ENCODE results near the gene INMT. TPM values are rescaled to one million over a fixed set of nuclear protein-coding genes. Genes with fewer than 3 reads are reported as not detected.
A peak's percentile ranks its signal among the peaks of the same experiment; 100 is the strongest.

The INMT gene
- total and polyA plus RNA-seq, 2 of the 8 experiments (the other 6 are each of a cell fraction or from before 2014, with no cell fraction given), result 0.60 to 0.94 TPM

- no peak overlapping the region for H3K4me2 ChIP-seq (ENCODE audit: insufficient read depth in 1 of 2, low read depth in 2 of 2, low read length in 2 of 2)
- no peak overlapping the region for H2BK5ac ChIP-seq (ENCODE audit: low read depth, low read length)
- no peaks in the 10 kb centered on the region for H3K27me3 ChIP-seq (replicated peaks in 1 of 4; ENCODE audit: control insufficient read depth in 3 of 4, extremely low read depth in 1 of 4, insufficient read depth in 3 of 4, low read length in 3 of 4)
- H4K8ac ChIP-seq (ENCODE audit: extremely low read depth, insufficient read depth, low read length), result no peak overlapping the region
- H3K23me2 ChIP-seq (ENCODE audit: low read depth, low read length), result peaks cover 5% of the 10 kb centered on the region; the same call in 1 of the 2 replicates
- no peak overlapping the region for H3K56ac ChIP-seq (replicated peaks; ENCODE audit: insufficient read length, low read depth, low read length)
- no peak overlapping the region for H2BK20ac ChIP-seq (ENCODE audit: low read length)
- H4K5ac ChIP-seq (ENCODE audit: insufficient read length, low read depth, low read length), result no peak overlapping the region
- ChIA-PET POLR2A (ENCODE audit: partially characterized antibody) (no interaction called here), CTCF (ENCODE audit: partially characterized antibody) (interaction anchor here (0.6 to 2.1 kb wide), 17 partner anchors 14 to 328 kb away, joined by 3 to 15 read pairs (median 3); no protein-coding TSS in a partner anchor)
- H2AFZ ChIP-seq (ENCODE audit: low read length), result no peak overlapping the region
- DNase-seq (ENCODE audit: low read depth in 1 of 2, low spot score in 2 of 2) (peak; percentile 21 to 66), FAIRE-seq (peak; percentile 92)
- no peaks in the 10 kb centered on the region for H3K9me3 ChIP-seq (ENCODE audit: insufficient read depth in 2 of 2, low read depth in 1 of 2, low read length in 1 of 2)
- TF ChIP-seq CEBPB (IDR thresholded peaks at IDR 0.05; ENCODE audit: low read depth, low read length), result peak; percentile 88
- no peak for TF ChIP-seq CTBP2 (IDR thresholded peaks at IDR 0.05; ENCODE audit: borderline replicate concordance, insufficient read depth, insufficient read length, low read length)
- peak; percentile 98 to 99 for TF ChIP-seq RAD21 (IDR thresholded peaks at IDR 0.05 in 1 of 2, conservative IDR thresholded peaks at IDR 0.05 in 1 of 2; ENCODE audit: low read depth in 2 of 2, low read length in 2 of 2)
- TF ChIP-seq CTCF (IDR thresholded peaks at IDR 0.05; ENCODE audit: control extremely low read depth in 1 of 3, insufficient read depth in 1 of 3, low read depth in 1 of 3, low read length in 3 of 3), result peak; percentile 31 to 88 (median 77)
- no peak overlapping the region for H4K91ac ChIP-seq (replicated peaks; ENCODE audit: insufficient read length, low read length)
- H3K79me2 ChIP-seq (ENCODE audit: control insufficient read depth in 1 of 2, insufficient read depth in 2 of 2, low read length in 2 of 2), result no peaks in the 10 kb centered on the region
- H3K18ac ChIP-seq (ENCODE audit: extremely low read depth, low read length), result no peak overlapping the region
- H3K4me3 ChIP-seq (ENCODE audit: extremely low read depth in 1 of 4, insufficient read depth in 2 of 4, low read depth in 3 of 4, low read length in 4 of 4), result no peak overlapping the region
- H2BK12ac ChIP-seq (ENCODE audit: low read depth, low read length), result no peak overlapping the region
- H3K4me1 ChIP-seq (replicated peaks in 1 of 4; ENCODE audit: control insufficient read depth in 3 of 4, insufficient read depth in 4 of 4, low read length in 3 of 4), result no peaks in the 10 kb centered on the region
- no peak overlapping the region for H3K4ac ChIP-seq (replicated peaks; ENCODE audit: insufficient read length, low read depth, low read length)
- H3K14ac ChIP-seq (ENCODE audit: insufficient read length), result no peak overlapping the region
- WGBS, 2 experiments (ENCODE audit: extremely low coverage in 1 of 2, insufficient coverage in 1 of 2, insufficient read length in 1 of 2, insufficient replicate concordance in 2 of 2, low coverage in 1 of 2, low lambda C conversion rate in 2 of 2, missing lambda C conversion rate in 1 of 2), result 67% methylated on average over 6 of the region's 6 CpGs; no CpG with 5 or more reads in 1 of the 2 experiments
- H4K20me1 ChIP-seq (replicated peaks in 1 of 2; ENCODE audit: control insufficient read depth in 1 of 2, insufficient read depth in 2 of 2, low read length in 2 of 2), result peaks cover 0 to 2% of the 10 kb centered on the region in 2 experiments
- no peaks in the 10 kb centered on the region for H3K36me3 ChIP-seq (ENCODE audit: control insufficient read depth in 2 of 4, insufficient read depth in 4 of 4, low read length in 3 of 4)
- no peak overlapping the region for H2AK5ac ChIP-seq (ENCODE audit: low read depth, low read length)
- H3K27ac ChIP-seq (ENCODE audit: low read depth, low read length), result no peak overlapping the region
- H2BK15ac ChIP-seq (ENCODE audit: low read length), result no peak overlapping the region
- no peak overlapping the region for H2BK120ac ChIP-seq (replicated peaks; ENCODE audit: low read depth, low read length)
- H3K23ac ChIP-seq (ENCODE audit: insufficient read length), result no peak overlapping the region
- H3K79me1 ChIP-seq (ENCODE audit: low read depth, low read length), result no peaks in the 10 kb centered on the region
- no peak overlapping the region for H3K9ac ChIP-seq (replicated peaks in 1 of 4; ENCODE audit: extremely low read depth in 1 of 4, low read depth in 3 of 4, low read length in 3 of 4)
Observed at GRCh38 chr7:30800785-30801252, 48.9 kb downstream of the INMT start.
